KBM-7 (cell line): Measurements from ENCODE around the gene RAPGEF3.

Experiments
- DNase-seq: peaks from one replicate; pipeline ENCODE4 v3.0.0-alpha.2; 2015
- in situ Hi-C: fragments of 300-500 bp; cut with MboI; formaldehyde crosslinking; loops from 2 replicates; pipeline ENCODE4 v1.14.3; 2020; ENCODE audit warnings: low sequenced_read_pairs, low pct_unique_long_range_greater_than_20kb, mixed read lengths

Gene RAPGEF3

DNA sequence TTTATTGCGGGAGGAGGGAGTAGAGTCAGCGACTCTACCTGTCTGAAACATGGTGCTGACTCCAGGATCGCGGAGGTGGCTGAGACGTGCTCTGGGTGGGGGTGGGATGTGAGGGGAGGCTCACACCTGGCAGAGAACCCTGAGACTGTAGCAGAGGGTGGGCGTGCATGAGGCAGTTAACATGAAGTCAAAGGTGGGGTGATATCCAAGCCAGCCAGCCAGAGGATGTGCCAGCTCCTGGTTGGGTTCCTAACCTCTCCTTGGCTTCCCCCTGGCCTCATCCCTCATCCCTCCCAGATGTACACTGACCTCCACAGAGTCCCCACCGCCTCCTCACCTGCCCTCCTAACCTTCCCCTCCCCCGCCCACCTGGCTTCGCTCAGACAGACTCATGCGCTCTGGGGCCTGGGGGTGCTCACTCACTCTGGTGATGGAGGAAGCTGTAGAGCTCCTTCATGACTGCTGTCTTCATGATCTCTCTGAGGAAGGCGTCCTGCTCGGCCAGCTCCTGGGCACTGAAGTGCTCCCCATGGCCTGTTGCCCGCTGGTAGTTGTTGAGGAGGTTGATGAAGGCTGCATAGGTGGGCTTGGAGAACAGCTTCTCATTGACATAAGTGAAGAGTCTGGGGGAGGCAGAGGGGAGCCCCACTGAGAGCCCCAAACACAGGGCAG, 42.7 kb downstream of the RAPGEF3 start:
- DNase-seq: no peak
- in situ Hi-C loops: no loop called here

DNA sequence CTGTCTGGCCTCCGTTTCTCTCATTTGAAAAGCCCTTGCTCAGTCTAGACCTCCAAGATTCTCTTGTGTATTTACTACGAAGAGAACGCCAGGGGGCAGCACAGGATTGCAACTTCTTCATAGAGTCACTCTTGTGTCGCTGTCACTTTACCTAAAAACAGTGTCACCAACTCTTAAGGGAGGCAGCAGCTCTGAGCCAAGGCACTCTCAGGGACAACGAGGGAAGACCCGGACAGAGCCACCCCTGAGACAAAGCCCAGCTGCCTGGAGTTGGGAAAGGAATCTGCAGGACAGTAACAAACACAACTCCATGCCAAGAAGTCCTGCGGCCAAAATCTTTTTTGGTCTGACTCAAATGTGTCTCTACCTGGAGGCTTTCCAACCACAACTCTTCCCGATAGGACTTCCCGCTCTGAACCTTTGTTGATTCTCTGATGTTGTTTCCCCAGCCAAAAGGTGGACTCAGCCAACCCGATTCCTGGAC, 43.2 kb downstream of the RAPGEF3 start:
- in situ Hi-C loops: no loop called here
- peak; percentile 76 for DNase-seq

DNA sequence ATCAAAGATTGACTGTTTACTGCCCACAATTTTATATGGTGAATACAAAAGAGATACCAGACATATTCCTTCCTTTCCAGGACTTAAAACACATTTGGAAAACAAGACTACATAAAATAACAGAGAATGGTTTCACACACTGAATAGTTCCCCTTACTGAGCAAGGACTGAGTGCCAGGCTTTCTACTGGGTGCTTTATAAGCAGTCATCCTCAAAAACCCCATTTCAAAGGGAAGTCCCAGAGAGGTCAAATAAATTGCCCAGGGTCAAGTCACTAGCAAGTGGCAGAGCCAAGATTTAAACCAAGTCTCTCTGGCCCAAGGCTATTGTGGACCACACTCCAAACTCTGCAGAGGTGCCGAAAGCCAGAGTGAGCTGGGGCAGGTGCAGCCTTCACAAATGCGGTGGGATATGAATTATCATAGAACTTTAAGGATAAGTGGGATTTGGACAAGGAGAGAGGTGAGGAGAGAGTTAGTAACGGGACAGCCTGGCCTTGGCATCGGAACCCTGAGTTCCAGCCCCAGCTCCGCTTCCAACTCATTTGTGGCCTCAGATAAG, 43.8 kb downstream of the RAPGEF3 start:
- no peak for DNase-seq
- in situ Hi-C loops: no loop called here

DNA sequence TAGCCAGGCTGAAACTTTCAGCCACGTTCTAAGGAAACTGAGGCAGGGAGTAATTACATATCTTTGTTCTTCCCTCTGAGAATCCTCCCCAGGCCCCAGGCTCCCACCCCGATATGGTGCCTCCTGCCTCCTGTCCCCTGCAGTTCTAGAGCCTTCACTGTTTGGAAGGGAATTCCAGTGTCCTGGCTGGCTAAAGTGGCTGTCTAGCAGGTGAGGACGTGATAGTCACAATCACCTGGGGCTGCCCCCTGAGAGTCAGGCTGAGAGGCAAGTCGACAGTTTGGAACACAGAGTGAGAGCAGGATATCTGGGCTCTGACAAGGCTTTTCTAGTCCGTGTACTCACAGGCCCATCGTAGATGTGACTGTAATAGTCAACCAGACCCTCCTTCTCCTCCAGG, 46.5 kb downstream of the RAPGEF3 start:
- in situ Hi-C loops: no loop called here
- no peak for DNase-seq

DNA sequence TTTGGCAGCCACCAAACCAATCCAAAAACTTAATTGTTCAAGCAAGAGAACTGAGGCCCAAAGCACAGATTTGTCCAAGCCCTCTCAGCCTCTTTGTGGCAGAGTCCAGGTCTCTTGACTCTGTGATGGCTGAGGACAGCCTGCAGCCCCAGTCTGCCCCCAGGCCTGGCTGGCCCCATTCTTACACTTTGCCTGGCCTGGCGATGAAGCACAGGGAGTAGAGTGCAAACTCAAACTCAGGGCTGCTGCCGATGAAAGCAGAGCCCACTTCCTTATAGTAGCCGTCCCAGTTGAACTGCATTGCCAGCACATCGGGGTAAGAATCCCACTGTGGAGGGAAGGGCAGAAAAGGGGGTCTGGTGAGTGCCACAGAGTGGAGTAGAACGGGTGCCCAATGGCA, 47.2 kb downstream of the RAPGEF3 start:
- in situ Hi-C loops: no loop called here
- DNase-seq: no peak

DNA sequence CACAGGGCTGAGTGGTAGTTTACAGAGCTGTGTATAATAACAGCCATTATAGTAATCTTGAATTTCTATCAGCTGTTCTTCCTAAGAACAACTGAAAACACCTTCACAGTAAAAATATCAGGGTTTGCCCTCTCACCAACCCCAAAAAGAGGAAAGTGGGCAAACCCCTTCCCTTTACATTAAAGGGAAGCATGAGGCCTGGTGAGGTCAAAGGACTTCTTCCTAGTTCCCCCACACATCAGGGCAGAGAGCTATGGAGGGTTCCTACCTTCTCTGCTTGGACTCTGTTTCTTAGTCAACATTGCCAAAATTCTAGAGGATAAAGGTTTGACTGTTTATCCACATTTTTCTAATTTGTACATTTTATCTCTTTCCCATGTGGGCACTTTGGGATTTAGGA, 48.4 kb downstream of the RAPGEF3 start:
- in situ Hi-C loops: no loop called here
- no peak for DNase-seq

DNA sequence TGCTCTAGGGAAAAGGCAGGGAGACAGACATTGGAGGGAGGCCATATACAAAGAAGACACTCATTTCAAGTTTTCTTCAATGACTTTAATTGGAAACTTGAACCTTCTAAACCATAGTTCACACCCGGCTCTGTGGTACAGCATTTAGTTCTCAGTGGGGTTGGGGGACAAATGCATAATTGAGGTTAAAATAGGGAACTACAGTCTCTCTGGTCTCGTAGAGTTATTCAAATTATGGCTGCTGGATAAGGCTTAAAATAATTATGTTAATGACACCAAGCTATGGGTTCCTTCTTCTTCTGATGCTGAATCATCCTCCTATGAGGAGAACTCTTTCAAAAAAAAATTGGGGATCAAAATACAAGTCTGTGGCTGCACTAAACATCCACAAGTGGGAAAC, 49.0 kb downstream of the RAPGEF3 start:
- DNase-seq: peak; percentile 63
- in situ Hi-C loops: no loop called here

DNA sequence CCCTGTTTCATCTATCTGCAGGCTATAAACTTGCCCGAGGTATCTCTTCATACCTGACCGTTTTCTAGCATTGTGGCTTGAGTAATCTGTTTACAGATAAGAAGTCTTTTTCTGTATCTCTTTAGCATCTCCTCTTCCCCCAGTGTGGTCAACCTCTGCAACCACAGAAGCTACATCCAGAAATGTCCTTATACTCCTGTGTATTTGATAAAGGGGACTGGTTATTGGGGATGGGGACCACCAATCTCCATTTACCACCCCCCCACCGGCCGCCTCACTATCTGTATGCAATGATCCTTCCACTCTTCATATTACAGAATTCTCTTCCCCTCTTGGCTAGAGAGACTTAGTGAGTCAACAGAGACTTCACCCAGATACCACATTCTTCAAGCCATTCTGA, 49.4 kb downstream of the RAPGEF3 start:
- in situ Hi-C loops: no loop called here
- peak; percentile 15 for DNase-seq

DNA sequence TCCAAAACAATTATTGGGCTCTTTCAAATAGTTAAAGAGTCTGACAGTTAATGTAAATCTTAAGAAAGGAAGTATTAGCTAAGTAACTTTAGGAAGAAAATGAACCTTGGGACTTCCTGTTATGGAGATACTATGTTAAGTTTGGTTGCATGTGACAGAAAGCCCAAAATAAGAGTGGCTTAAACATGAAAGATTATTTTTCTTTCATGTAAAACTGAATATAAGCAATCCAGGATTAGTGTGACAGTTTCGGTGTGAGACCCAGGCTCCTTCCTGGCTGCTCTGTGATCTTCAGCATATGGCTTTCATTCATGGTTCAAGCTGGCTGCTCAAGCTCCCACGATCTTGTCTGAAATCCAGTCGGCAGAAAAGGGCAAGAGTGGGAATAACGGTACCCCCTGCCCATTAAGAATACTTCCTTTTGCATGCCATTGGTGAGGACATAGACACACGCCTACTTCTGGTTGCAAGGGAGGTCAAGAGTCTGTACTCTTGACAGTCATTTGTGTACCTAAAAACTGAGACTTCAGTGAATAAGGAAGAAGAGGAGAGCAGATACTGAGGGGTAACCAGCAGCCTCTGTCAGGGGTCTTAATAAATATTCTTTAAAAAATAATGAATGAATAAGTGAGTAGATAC, 50.7 kb downstream of the RAPGEF3 start:
- in situ Hi-C loops: no loop called here
- DNase-seq: peak; percentile 25

DNA sequence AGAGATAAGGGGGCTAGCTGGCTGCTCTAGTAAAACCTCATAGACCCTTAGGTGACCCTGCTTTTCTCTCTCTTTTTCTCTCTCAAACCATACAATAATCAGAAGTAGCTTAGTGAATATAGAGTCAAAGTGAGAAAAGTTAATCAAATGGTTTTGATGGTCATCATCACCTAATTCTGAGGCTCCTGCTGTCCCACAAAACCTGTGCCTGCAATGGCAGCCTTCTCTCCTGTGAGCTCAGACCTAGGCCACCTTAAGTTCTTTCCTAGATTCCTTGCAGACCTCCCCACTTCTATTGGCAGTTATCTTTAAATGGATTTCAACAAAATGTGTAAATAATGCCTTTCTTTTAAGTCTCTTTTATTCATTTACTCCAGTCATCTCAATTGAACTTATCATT, 51.3 kb downstream of the RAPGEF3 start:
- in situ Hi-C loops: no loop called here
- no peak for DNase-seq

DNA sequence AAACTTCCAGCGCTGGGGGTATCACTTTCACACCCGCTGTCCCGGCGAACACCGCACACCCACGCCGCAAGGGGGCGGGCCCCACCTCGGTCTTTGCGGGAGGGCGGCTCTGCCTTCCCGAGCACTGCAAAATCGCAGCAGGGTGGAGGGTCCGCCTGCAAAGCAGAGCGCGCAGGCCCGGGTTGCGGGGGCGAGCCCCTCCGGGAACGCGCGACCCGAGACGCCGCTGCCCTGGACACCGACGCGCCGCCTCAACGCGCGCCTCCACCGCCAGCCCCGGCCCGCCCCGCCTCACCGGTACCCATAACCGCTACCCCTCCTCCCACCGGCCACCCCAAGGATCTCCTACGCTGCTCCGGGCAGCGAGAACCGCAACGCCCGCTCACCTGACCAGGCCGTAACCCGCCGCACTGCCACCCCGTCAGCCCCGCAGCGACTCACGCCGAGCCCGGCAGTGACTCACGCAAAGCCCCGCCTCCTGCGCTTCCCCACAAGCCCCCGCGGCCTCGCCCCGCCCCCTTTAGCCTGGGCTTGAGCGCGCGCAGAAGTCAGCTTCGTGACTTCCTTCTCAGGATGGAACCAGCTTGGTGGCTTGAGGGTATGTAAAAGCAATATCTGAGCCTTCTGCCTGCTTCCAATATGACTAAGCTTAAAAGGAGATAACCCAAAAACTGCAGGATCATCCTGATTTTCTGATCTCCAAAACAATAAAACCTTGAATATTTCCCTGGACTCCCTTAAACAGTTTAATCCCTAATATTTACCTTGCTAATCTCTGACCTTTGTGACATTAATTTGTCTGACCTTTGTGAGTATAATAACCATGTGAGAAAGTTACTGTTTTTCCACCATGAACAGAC, 52.9 kb downstream of the RAPGEF3 start, which contains the start of gene RPAP3:
TSS of gene RPAP3 (minus strand) at position 465 of the 860 bp plus-strand sequence. CDS start 3,190 bp downstream, outside the sequence.
- peak; percentile 86 for DNase-seq
- in situ Hi-C loops: no loop called here

DNA sequence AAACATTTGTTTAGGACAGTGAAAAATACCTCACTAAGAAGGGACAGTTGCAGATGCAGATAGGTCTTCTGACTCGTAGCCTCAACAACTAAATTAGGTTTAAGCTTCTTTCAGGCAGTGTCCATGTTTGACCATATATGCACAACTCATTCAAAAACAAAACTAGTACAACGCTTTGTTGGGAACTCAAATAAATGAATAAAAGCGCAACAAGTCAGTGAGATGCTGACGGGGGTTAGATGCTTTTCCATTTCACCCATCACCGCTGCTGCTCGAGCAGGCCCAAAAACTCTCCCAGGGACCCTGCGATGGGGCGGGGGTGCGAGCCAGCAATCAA, 53.5 kb downstream of the RAPGEF3 start:
- no peak for DNase-seq
- in situ Hi-C loops: no loop called here

DNA sequence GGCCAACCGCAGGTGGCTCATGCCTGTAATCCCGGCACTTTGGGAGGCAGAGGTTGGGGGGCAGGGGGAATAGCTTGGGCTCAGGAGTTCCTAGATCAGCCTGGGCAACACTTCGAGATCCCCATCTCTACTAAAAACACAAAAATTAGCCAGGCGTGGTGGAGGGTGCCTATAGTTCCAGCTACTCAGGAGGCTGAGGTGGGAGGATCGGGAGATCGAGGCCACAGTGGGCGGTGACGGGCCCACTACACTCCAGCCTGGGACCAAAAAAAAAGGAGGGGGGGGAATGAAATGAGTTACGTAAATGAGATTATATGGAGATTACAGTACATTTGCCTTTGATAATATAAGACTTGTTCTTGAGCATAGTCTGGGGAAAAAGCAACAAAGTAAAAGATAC, 54.0 kb downstream of the RAPGEF3 start:
- in situ Hi-C loops: no loop called here
- no peak for DNase-seq

DNA sequence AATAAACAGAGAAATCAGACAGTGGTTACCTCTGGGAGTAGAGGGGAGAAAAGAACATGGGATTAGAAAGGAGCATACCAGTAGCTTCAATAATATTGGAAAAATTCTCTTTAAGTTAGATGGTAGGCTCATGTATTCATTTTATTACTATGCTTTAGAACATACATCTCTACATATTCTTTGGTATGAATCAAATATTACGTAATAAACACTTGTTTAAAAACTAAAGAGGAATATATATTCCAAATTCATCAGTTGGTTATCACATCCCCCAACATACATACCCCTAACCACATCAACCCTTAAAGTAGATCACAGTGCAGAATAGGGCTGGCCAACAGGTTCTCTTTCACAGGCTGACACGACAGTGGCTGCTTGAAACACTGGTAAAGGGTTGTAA, 58.4 kb downstream of the RAPGEF3 start:
- in situ Hi-C loops: no loop called here
- no peak for DNase-seq

DNA sequence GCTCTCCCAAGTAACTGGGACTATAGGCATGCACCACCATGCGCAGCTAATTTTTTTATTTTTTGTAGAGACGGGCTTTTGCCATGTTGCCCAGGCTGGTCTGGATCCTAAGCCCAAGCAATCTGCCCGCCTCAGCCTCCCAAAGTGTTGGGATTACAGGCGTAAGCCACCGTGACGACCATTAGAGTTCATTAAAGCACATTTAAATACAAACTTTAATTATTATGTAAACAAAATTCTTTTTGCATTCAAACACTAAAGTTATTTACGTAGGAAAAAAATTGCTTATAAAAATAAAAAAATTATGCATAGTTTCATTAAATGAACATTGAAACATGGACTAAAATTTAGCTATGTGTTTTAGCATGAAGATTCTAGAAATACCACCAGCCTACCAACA, 60.0 kb downstream of the RAPGEF3 start:
- DNase-seq: no peak
- in situ Hi-C loops: no loop called here

DNA sequence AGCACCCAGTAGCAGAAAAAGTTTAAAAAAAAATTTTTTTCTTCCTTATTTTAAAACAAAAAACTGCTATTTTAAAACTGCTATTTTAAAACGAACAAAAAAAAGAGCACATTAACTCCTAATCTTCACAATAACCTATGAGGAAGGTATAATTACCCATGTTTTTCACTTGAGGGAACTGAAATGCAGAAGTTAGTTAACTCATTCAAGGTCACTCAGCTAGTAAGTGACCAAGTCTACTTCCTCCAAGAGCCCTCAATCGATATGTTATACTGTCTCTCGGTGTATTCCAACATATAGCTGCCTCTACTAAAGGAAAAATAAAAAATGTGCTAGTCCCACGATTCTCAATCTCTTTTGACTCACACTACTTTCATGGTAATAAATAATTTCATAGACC, 60.6 kb downstream of the RAPGEF3 start:
- in situ Hi-C loops: no loop called here

DNA sequence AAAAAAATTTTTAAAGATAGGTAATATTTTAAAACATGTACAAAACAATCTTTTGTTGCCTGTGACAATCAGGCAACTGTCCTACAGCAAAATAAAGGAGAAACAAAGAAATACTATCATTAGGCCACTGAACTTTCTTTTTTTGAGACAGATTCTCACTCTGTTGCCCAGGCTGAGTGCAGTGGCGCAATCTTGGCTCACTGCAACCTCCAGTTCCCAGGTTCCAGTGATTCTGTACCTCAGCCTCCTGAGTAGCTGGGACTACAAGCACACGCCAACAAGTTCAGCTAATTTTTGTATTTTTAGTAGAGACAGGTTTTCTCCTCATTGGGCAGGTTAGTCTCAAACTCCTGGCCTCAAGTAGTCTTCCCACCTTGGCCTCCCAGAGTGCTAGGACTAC, 69.5 kb downstream of the RAPGEF3 start:
- DNase-seq: no peak
- in situ Hi-C loops: no loop called here

More for the DNA sequence above, 60.6 kb downstream of the RAPGEF3 start:
- peak; percentile 67 for DNase-seq

DNA sequence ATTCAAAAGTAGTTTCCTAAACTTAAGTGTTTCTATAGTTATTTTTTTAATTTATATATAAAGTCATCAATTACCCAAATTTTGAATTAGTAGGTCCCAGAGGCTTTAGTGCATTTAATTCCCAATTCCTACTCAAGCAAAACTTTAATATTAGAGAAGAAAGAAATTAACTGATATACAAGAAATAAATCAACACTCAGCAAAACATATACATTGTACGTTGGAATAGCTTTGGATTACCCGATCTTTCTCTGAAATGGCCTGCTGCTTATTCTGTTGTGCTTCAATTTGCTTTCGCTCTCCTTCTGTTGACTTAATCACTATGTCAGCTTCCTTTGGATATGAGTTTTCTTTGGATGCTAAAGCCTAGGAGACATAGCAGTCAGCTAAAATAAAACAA, 71.0 kb downstream of the RAPGEF3 start:
- in situ Hi-C loops: no loop called here
- no peak for DNase-seq

DNA sequence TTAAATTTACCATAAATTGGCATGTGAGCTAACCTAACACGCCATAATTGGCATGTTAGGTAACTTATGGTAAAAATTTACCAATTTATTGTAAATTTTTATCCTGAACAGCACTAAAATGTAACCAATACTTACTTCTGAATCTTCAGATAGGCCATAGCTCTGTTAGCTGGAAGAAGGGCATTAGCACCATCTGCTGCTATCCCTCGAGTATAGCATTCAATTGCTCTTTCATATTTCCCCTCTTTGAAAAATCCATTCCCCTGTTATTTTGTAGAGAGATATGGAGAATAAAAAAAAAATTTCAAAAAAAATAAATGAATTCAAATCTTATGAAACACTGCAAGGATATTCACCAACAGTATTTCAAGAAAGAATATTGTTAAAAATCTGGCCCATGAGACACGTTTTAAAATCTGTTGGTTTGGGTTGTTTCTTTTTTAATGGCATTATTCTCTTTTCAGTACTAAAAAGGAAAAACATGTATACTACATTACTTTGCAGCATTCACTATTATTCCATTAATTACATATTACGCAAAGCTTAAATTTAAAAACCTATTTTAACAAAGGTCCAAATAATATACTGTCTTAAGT, 71.9 kb downstream of the RAPGEF3 start:
- in situ Hi-C loops: no loop called here
- DNase-seq: peak; percentile 58
